ENCODE measurements around the gene ARHGAP42.
"Not testable (repeated sequence)": the region's sequence is repeated elsewhere in the genome, so short reads cannot be mapped to it uniquely, and the experiment has no call there.

DNA sequence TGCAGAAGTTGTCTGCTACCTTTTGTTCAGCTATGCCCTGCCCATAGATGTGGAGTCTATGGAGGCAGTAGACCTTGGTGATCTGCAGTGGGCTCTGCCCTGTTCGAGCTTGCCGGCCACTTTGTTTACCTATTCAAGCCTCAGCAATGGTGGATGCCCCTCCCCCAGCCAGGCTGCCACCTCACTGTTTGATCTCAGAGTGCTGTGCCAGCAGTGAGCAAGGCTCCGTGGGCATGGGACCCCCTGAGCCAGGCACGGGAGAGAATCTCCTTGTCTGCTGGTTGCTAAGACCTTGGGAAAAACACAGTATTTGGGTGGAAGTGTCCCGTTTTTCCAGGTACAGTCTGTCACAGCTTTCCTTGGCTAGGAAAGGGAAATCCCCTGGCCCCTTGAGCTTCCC, 214.4 kb downstream of the ARHGAP42 start:
- not testable (repeated sequence) for TF ChIP-seq POLR2AphosphoS5 (IDR thresholded peaks at IDR 0.05; ENCODE audit: borderline replicate concordance, low read depth, low read length); EZH2 (IDR thresholded peaks at IDR 0.05)

Measured in SK-N-MC (cell line).